ENCODE data around the gene DIRAS1.

The DIRAS1 gene

GRCh38 chr19:2720777-2721569 is at the start of gene DIRAS1:
TSS of gene DIRAS1 (minus strand) at chr19:2721372. CDS start at chr19:2717806, 3,566 bp downstream.
- DNase-seq (ENCODE audit: low spot score): no peak

- no peak for DNase-seq (ENCODE audit: low spot score)
Observed at GRCh38 chr19:2770055-2771013, 49.2 kb upstream of the DIRAS1 start.

GRCh38 chr19:2769218-2769617 is 48.0 kb upstream of the DIRAS1 start:
- DNase-seq (ENCODE audit: low spot score): no peak

- DNase-seq (ENCODE audit: low spot score): no peak
Observed at GRCh38 chr19:2768365-2769132, 47.4 kb upstream of the DIRAS1 start.

GRCh38 chr19:2767688-2768087 is 46.5 kb upstream of the DIRAS1 start:
- DNase-seq (ENCODE audit: low spot score): no peak

- DNase-seq (ENCODE audit: low spot score): no peak
Observed at GRCh38 chr19:2766594-2767372, 45.6 kb upstream of the DIRAS1 start.

- DNase-seq (ENCODE audit: low spot score): no peak
Observed at GRCh38 chr19:2765376-2765775, 44.2 kb upstream of the DIRAS1 start.

- no peak for DNase-seq (ENCODE audit: low spot score)
Observed at GRCh38 chr19:2764945-2765344, 43.8 kb upstream of the DIRAS1 start.

GRCh38 chr19:2763687-2764086 is 42.5 kb upstream of the DIRAS1 start:
- DNase-seq (ENCODE audit: low spot score): no peak

- no peak for DNase-seq (ENCODE audit: low spot score)
Observed at GRCh38 chr19:2762783-2763496, 41.8 kb upstream of the DIRAS1 start.

GRCh38 chr19:2761876-2762782 is 41.0 kb upstream of the DIRAS1 start:
- no peak for DNase-seq (ENCODE audit: low spot score)

- no peak for DNase-seq (ENCODE audit: low spot score)
Observed at GRCh38 chr19:2761309-2761677, 40.1 kb upstream of the DIRAS1 start.

GRCh38 chr19:2759965-2760364 is 38.8 kb upstream of the DIRAS1 start:
- no peak for DNase-seq (ENCODE audit: low spot score)

- DNase-seq (ENCODE audit: low spot score): no peak
Observed at GRCh38 chr19:2759362-2759761, 38.2 kb upstream of the DIRAS1 start.

GRCh38 chr19:2758601-2759313 is 37.6 kb upstream of the DIRAS1 start:
- DNase-seq (ENCODE audit: low spot score): no peak

- DNase-seq (ENCODE audit: low spot score): no peak
Observed at GRCh38 chr19:2756921-2757881, 36.0 kb upstream of the DIRAS1 start.

- DNase-seq (ENCODE audit: low spot score): no peak
Observed at GRCh38 chr19:2756477-2756876, 35.3 kb upstream of the DIRAS1 start.

- DNase-seq (ENCODE audit: low spot score): no peak
Observed at GRCh38 chr19:2755811-2756210, 34.6 kb upstream of the DIRAS1 start.

Data from HuH-7 (cell line).